GM21526 (cell line): Measurements from ENCODE around the gene CBFA2T3.
"Not testable (repeated sequence)": the region's sequence is repeated elsewhere in the genome, so short reads cannot be mapped to it uniquely, and the experiment has no call there.

Experiments used
- ATAC-seq: cut with Tn5 transposase; IDR thresholded peaks from one replicate; pipeline ENCODE4 v1.9.1; 2021; ENCODE audit warnings: moderate library complexity; ENCODE audit not compliant: unreplicated experiment, low FRiP score

CBFA2T3 gene

GRCh38 chr16:88899901-88900661 lies 76.9 kb downstream of the CBFA2T3 start:
- no peak for ATAC-seq

DNA sequence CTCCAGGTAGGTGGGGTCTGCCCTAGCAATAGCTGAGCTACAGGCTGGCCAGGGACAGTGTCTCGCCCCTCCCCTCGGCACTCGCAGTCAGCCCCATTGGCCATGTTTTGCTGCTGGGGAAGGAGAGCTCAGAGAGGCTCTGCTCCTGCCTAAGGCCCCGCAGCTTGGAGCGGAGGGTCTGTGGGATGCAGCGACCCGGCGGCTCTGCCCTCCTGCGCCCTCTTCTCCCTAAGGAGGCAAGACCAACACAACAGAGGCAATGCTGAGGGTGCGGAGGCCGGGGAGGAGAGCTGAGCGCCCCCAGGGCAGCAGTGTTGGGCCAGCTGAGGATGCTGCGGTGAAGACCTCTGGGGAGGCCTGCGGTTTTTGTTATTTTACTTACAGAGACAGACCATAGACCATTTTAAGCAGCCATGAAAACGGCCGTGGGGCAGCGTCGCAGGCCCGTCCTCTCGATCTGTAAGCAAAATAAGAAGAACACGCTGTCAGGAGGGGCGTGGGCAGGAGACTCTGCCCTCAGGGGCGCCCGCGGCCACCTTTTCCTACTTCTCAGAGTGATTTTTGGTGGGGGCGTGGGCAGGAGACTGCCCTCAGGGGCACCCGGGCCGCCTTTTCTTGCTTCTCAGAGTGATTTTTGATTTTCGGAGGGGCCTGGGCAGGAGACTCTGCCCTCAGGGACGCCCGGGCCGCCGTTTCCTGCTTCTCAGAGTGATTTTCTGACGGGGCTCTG lies 79.1 kb downstream of the CBFA2T3 start:
- no peak for ATAC-seq

GRCh38 chr16:88896238-88897070 lies 80.6 kb downstream of the CBFA2T3 start:
- ATAC-seq: no peak

GRCh38 chr16:88895335-88895734 lies 81.7 kb downstream of the CBFA2T3 start:
- ATAC-seq: no peak

- no peak for ATAC-seq
Measured at GRCh38 chr16:88894681-88895300, 82.2 kb downstream of the CBFA2T3 start.

DNA sequence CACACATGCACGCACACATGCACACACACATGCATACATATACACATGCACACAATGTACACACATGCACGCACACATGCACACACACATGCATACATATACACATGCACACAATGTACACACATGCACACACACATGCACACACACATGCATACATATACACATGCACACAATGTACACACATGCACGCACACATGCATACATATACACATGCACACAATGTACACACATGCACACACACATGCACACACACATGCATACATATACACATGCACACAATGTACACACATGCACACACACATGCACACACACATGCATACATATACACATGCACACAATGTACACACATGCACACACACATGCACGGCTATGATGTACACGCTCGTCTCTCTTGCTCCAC lies 82.7 kb downstream of the CBFA2T3 start:
- ATAC-seq: not testable (repeated sequence)

DNA sequence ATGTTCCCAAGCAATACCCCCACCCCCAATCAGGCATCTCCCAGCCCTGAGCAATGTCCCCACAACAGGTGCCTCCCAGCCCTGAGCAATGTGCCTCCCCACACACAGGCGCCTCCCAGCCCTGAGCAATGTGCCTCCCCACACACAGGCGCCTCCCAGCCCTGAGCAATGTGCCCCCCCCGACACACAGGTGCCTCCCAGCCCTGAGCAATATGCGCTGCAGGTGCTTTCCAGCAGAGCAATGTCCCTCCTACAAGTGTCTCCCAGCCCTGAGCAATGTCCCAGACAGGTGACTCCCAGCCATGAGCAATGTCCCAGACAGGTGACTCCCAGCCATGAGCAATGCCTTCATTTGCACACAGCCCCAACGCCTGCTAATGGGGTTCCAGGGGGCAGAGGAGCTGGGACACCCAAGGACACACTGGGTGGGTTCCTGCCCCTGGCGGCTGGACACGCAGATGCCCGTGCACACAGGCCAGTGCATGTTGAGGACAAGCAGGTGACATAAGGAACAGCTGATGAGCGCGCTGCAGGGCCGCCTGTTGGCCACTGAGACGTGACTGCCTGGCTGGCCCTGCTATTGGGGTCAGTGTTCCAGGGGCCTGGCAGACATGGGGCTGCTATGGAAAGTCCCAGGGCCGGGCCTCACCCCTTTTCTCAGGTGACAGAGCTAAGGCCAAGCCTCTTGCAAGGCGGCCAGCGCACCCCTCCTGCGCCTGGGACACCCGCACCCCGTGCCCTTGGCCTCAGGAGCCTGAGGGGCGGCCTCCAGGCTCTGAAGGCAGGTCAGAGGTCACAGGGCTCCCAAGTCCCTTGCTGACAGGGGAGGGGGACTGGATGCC lies 83.7 kb downstream of the CBFA2T3 start:
- no peak for ATAC-seq

GRCh38 chr16:88892065-88892464 lies 84.9 kb downstream of the CBFA2T3 start:
- ATAC-seq: no peak

GRCh38 chr16:88891083-88891482 lies 85.9 kb downstream of the CBFA2T3 start:
- no peak for ATAC-seq

GRCh38 chr16:88889702-88890352 lies 87.2 kb downstream of the CBFA2T3 start:
- ATAC-seq: not testable (repeated sequence)

GRCh38 chr16:88888461-88889387 lies 88.3 kb downstream of the CBFA2T3 start:
- ATAC-seq: no peak

DNA sequence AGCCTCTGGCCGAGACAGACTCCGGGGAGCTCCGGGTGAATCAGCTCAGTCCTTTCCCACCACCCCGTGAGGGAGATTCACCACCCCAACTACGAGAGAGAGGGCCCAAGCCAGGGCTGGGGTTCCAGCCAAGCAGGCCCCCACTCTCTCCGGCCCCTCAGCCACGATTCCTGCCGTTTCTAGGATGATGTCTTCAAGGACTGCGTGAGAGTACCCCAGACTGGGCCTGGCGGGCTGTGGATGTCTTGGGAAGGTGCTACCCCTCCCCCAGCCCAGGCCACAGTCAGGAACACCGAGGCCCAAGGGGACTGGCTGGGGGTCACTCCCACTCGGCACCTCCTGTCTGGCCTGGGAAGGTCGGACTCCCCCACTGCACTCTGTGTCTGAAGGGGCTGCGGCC lies 89.0 kb downstream of the CBFA2T3 start:
- ATAC-seq: no peak

- ATAC-seq: no peak
Measured at GRCh38 chr16:88886845-88887521, 90.0 kb downstream of the CBFA2T3 start.

DNA sequence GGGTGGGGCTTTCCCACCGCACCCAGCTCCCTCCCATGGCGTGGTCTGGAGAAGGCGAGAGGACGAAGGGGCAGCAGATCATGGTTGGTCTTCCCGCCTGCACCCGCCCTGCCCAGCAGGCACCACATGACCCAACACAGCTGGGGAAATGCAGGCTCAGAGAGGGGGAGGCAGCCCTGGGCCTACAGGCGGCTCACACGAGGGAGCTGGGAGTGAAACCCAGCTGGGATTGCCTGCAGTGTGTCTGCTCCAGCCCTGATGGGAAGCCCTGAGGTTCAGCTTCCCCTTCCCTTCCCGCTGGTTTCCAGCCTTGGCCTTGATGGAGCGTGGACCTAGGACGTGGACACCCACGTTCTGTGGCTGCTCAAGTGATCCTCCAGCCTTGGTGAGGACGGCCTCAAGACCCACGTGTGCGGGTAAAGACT lies 90.6 kb downstream of the CBFA2T3 start:
- no peak for ATAC-seq

DNA sequence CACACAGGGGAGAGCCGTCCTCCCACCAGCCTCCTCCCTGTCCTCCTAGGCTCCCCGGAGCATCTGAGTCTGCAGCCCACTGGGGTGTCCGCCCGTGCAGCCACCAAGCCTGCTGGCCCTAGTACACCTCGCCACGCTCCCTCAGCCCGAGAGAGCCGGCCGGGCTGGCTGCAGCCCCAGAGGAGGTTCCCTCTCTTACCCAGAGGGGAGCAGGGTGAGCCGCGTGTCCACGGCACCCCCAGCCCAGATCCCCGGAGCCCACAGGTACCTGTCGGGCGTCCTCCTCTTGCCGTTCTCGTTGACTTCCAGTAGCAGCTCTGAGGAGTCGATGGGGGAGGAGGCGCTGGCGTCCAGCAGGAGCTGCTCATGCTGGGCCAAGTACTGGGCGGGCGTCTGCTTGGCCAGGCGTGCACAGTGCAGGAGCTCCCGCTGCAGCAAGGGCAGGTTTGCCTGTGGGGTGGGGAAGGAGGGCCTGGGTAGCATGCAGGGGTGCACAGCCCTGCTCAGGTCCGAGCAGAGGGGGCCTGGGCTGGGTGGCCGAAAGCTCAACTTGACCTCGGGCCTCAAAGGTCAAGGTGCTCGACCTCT lies 91.2 kb downstream of the CBFA2T3 start:
- no peak for ATAC-seq

DNA sequence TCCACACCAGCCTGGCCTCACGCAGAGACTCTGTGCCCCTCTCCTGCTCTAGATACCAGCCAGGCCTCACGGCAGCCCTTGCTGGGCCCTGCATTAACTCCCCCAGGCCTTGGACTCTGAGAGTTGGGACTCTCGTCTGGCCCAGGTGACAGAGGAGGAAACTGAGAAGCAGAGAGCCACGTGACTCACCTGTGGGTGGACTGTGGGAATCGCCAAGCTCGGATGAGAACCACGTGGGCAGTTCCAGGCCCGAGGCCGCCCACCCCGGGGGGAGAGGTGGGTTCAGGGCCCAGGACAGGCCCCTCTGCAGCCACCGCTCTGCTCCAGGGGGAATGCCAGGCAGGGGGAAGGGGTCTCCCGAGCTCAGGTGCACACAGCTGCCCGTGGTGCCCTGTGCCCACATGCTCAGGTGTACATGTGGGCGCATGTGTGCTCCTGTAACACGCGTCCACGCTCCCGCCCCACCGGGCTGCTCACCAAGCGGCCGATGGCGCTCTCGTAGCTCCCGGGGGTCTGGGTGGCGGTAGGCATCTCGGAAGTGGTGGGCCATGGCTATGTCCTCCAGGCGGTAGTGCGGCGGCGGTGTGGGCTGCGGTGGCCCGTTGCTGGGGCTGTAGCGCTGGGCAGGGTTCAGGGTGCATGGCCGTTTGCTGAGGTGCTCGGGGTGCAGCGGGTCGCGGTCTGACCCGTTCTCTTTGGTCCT lies 92.3 kb downstream of the CBFA2T3 start:
- no peak for ATAC-seq

GRCh38 chr16:88883946-88884345 lies 93.1 kb downstream of the CBFA2T3 start:
- ATAC-seq: no peak
